Breast epithelium (tissue), 4 donors: ENCODE measurements around the gene TPI1. TPM values are rescaled to one million over a fixed set of nuclear protein-coding genes. Genes with fewer than 3 reads are reported as not detected.

ENCODE experiments used
- DNase-seq, 2 donors: peaks; one replicate each; pipeline ENCODE4 v3.0.0-alpha.2; 2019; ENCODE audit warnings: low spot score in 2 of 2
- H3K27ac ChIP-seq, 2 donors: fragments of 200-600 bp; sonication (generic) in 1 of 2; one replicate each; pipeline ENCODE4 v1.5.1; 2016 to 2019; ENCODE audit warnings: mild to moderate bottlenecking in 1 of 2
- H3K27me3 ChIP-seq, 2 donors: fragments of 200-600 bp; sonication (generic) in 1 of 2; one replicate each; pipeline versions ENCODE4 v1.5.1 to v1.6.0; 2017 to 2019; ENCODE audit warnings: control low read depth in 1 of 2, mild to moderate bottlenecking in 1 of 2
- H3K36me3 ChIP-seq: fragments of 200-600 bp; one replicate; pipeline ENCODE4 v1.5.1; 2019
- H3K4me1 ChIP-seq, 2 donors: fragments of 200-600 bp; sonication (generic); one replicate each; pipeline ENCODE4 v1.5.1; 2016 to 2019; ENCODE audit warnings: control low read depth in 1 of 2
- H3K4me3 ChIP-seq, 3 donors: fragments of 200-600 bp; sonication (generic); 1 replicate in 2 of 3; 2 replicates in 1 of 3; pipeline ENCODE4 v1.5.1; 2016 to 2019; ENCODE audit warnings: mild to moderate bottlenecking in 3 of 3, moderate library complexity in 2 of 3
- H3K9me3 ChIP-seq, 2 donors: fragments of 200-600 bp; sonication (generic) in 1 of 2; one replicate each; pipeline ENCODE4 v1.5.1; 2016 to 2019; ENCODE audit warnings: control low read depth in 1 of 2
- POLR2A ChIP-seq: fragments of 450-650 bp; IDR thresholded peaks from one replicate; pipeline ENCODE4 v1.6.1; 2016; ENCODE audit warnings: antibody characterized with exemption, mild to moderate bottlenecking, moderate library complexity
- POLR2AphosphoS5 ChIP-seq, 3 donors: sonication (generic); formaldehyde crosslinking; IDR thresholded peaks; one replicate each; pipeline ENCODE4 v1.6.1; 2017; ENCODE audit warnings: antibody characterized with exemption in 3 of 3
- intact Hi-C: fragments of 100-400 bp; cut with DNase I; formaldehyde crosslinking; loops from one replicate; pipeline ENCODE4 v1.15.1; 2023; ENCODE audit warnings: low total_unique reads
- total RNA-seq, 3 donors: library from RNA; depleted of rRNA; stranded (reverse); fragments of >200 nt; gene quantifications; one replicate each; pipeline ENCODE4 v1.1.0, GENCODE V29; 2016
- TF ChIP-seq, protein P1 (sequence below), 3 donors: fragments of 450-650 bp; IDR thresholded peaks; one replicate each; pipeline ENCODE4 v1.5.1; 2016 to 2017; ENCODE audit warnings: antibody characterized with exemption in 3 of 3, mild to moderate bottlenecking in 3 of 3, moderate library complexity in 3 of 3

The TPI1 gene
- total RNA-seq, 3 donors from 2014 or later = 297 to 386 (median 351) TPM

DNA sequence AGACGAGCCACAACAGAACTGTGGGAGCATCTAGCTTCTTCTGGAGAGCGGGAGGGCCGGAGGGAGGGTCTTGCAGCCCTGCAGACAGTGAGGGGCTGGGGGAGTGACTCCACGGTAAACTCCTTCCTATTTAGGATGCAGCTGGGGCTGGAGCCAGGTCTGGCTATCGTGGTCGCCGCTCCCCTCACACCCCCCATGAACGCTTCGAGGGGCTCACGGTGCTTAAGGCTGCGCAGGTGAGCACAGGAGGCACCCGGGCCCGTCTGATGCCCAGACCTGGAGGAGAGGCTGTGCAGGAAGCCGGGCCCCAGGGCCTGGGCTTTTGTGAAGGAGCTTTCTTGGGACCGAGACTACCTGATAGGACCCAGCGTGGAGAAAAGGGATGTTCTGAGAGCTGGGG, 30.5 kb upstream of the TPI1 start:
- H3K36me3 ChIP-seq = no peaks in the 10 kb centered on the region
- intact Hi-C loops = no loop called here
- TF ChIP-seq POLR2AphosphoS5 (IDR thresholded peaks at IDR 0.05) = no peak

DNA sequence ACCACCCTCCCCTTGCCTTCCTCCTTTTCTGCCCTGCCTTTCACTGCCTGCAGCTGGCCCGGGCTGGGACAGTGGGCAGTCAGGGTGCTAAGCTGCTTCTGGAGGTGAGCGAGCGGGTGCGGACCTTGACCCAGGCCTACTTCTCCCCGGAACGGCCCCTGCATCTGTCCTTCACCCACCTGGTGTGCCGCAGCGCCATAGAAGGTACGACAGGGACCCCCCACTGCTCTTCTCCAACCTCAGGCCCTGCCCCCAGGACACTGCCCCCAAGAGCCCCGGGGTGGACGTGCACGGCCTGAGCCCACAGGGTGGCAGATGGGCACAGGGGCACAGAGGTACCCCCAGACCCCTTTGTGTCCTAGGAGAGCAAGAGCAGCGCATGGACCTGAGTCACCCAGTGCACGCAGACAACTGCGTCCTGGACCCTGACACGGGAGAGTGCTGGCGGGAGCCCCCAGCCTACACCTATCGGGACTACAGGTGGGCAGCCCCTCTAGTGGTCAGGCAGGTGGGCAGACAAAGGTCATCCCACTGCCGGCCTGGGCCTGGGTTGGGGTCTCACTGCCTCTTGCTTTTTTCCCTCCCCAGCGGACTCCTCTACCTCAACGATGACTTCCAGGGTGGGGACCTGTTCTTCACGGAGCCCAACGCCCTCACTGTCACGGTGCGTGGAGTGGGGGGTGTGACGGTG, 29.8 kb upstream of the TPI1 start:
- intact Hi-C loops = no loop called here
- Histone ChIP-seq H3K27ac (no peak overlapping the region), H3K27me3 (no peaks in the 10 kb centered on the region), H3K4me1 (no peaks in the 10 kb centered on the region), H3K9me3 (no peaks in the 10 kb centered on the region), H3K36me3 (no peaks in the 10 kb centered on the region), H3K4me3 (no peak overlapping the region)
- no peak for DNase-seq
- TF ChIP-seq, protein P1, sequence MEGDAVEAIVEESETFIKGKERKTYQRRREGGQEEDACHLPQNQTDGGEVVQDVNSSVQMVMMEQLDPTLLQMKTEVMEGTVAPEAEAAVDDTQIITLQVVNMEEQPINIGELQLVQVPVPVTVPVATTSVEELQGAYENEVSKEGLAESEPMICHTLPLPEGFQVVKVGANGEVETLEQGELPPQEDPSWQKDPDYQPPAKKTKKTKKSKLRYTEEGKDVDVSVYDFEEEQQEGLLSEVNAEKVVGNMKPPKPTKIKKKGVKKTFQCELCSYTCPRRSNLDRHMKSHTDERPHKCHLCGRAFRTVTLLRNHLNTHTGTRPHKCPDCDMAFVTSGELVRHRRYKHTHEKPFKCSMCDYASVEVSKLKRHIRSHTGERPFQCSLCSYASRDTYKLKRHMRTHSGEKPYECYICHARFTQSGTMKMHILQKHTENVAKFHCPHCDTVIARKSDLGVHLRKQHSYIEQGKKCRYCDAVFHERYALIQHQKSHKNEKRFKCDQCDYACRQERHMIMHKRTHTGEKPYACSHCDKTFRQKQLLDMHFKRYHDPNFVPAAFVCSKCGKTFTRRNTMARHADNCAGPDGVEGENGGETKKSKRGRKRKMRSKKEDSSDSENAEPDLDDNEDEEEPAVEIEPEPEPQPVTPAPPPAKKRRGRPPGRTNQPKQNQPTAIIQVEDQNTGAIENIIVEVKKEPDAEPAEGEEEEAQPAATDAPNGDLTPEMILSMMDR (IDR thresholded peaks at IDR 0.05) = no peak
- TF ChIP-seq POLR2A (no peak), POLR2AphosphoS5 (IDR thresholded peaks at IDR 0.05) (no peak)

More for the DNA sequence above, 30.5 kb upstream of the TPI1 start:
- H3K4me1 ChIP-seq = no peaks in the 10 kb centered on the region
- no peaks in the 10 kb centered on the region for H3K27me3 ChIP-seq
- DNase-seq = no peak
- no peaks in the 10 kb centered on the region for H3K9me3 ChIP-seq
- no peak overlapping the region for H3K4me3 ChIP-seq
- no peak overlapping the region for H3K27ac ChIP-seq

DNA sequence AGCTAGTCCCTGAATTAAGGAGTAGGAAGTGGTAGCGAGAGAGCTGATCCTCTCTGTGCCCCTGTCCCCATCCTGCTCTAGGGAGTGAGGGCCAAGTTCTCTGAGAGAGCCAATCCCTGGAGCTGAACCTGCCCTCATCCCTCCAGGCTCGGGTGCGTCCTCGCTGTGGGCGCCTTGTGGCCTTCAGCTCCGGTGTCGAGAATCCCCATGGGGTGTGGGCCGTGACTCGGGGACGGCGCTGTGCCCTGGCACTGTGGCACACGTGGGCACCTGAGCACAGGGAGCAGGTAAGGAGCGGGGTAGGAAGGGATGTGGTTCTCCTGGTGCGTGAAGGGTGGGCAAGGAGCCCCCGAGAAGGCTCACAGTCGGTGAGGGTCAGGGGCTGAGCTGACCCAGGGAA, 28.5 kb upstream of the TPI1 start:
- no peaks in the 10 kb centered on the region for H3K4me1 ChIP-seq
- H3K27ac ChIP-seq = no peak overlapping the region
- no peaks in the 10 kb centered on the region for H3K9me3 ChIP-seq
- DNase-seq = no peak
- no peaks in the 10 kb centered on the region for H3K27me3 ChIP-seq
- no peak overlapping the region for H3K4me3 ChIP-seq
- H3K36me3 ChIP-seq = no peaks in the 10 kb centered on the region
- intact Hi-C loops = no loop called here
- TF ChIP-seq, protein P1 (IDR thresholded peaks at IDR 0.05) = no peak
- TF ChIP-seq POLR2A (no peak), POLR2AphosphoS5 (IDR thresholded peaks at IDR 0.05) (no peak)

DNA sequence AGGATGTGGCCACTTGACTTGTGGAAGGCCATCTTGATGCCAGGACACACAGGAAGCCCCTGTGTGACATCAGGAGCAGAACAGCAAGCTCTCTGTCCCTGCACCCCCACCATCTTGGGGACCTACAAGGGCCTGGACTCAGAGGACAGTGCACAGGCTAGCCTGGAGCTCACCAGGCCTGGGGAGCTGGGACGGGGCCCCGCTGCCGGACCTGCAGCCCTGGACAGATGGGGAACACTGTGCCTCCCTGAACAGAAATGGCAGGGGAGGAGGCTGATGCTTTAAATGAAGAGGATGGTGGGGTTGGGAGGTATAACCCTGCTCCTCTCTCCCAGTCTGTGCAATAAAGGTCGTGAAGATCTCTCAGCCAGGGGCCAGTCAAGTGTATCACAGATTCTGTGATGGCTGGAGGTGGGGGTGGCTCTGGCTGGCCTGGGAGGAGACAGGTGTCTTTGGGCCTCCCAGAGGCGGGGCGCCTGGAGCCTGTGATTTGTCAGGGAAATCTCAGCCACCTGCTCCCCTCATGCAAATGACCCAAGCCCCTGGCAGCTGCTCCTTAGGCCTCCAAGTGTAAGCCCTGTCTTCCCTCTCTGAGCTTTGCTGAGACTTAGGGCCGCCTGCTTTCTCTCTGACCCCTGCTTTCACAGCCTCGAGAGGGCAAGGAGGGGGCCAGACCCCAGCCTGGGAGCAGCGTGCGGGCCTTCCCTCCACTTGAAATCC, 27.7 kb upstream of the TPI1 start:
- TF ChIP-seq POLR2A = no peak
- TF ChIP-seq POLR2AphosphoS5 (IDR thresholded peaks at IDR 0.05) = no peak
- TF ChIP-seq, protein P1 (IDR thresholded peaks at IDR 0.05) = no peak
- Histone ChIP-seq H3K4me1 (no peaks in the 10 kb centered on the region), H3K4me3 (no peak overlapping the region), H3K27ac (no peak overlapping the region), H3K27me3 (no peaks in the 10 kb centered on the region), H3K36me3 (no peaks in the 10 kb centered on the region), H3K9me3 (no peaks in the 10 kb centered on the region)
- intact Hi-C loops = no loop called here
- DNase-seq = no peak

DNA sequence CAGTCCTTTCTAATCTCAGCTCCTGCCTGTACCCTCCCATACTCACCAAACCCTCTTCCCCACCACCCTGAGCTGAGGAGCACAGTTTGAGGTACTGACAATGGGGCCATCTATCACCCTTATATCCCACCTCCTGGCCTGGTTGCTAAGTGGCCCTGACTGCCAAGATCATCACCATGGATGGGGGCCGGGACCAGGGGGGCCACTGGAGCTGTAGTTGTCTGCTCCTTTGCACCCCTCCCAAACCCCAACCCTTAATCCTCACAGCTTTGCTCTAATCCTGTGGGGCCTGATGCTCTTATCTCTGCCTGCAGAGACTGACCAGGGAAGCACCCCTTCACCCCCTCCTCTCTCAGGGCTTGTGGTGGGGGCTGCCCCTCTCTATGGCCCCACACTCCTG, 27.0 kb upstream of the TPI1 start:
- H3K4me3 ChIP-seq = no peak overlapping the region
- no peak for DNase-seq
- H3K27me3 ChIP-seq = no peaks in the 10 kb centered on the region
- intact Hi-C loops = no loop called here
- H3K27ac ChIP-seq = no peak overlapping the region
- H3K4me1 ChIP-seq = no peaks in the 10 kb centered on the region
- no peaks in the 10 kb centered on the region for H3K36me3 ChIP-seq
- TF ChIP-seq, protein P1 (IDR thresholded peaks at IDR 0.05) = no peak
- TF ChIP-seq POLR2AphosphoS5 (IDR thresholded peaks at IDR 0.05) (no peak), POLR2A (no peak)
- no peaks in the 10 kb centered on the region for H3K9me3 ChIP-seq
